Thyroid gland (tissue), 4 donors: Measurements from ENCODE around the gene EIF3M. TPM values are rescaled to one million over a fixed set of nuclear protein-coding genes. Genes with fewer than 3 reads are reported as not detected.
"Not testable (repeated sequence)": the region's sequence is repeated elsewhere in the genome, so short reads cannot be mapped to it uniquely, and the experiment has no call there.

Experiments used
- DNase-seq, 2 donors: peaks; one replicate each; pipeline ENCODE4 v3.0.0-alpha.2; 2019
- H3K27ac ChIP-seq, 3 donors: fragments of 200-600 bp; sonication (generic); 1 replicate in 2 of 3; 2 replicates in 1 of 3; pipeline ENCODE4 v1.5.1; 2016 to 2019; ENCODE audit warnings: mild to moderate bottlenecking in 1 of 3, moderate library complexity in 1 of 3
- H3K27me3 ChIP-seq: fragments of 200-600 bp; sonication (generic); one replicate; pipeline ENCODE4 v1.5.1; 2019
- H3K36me3 ChIP-seq, 2 donors: fragments of 200-600 bp; sonication (generic); one replicate each; pipeline ENCODE4 v1.5.1; 2016 to 2019
- H3K4me1 ChIP-seq, 2 donors: fragments of 200-600 bp; sonication (generic); one replicate each; pipeline ENCODE4 v1.5.1; 2017 to 2019
- H3K4me3 ChIP-seq, 3 donors: fragments of 200-600 bp; sonication (generic); replicated peaks in 1 of 3; 1 replicate in 2 of 3; 2 replicates in 1 of 3; pipeline ENCODE4 v1.5.1; 2016; ENCODE audit warnings: mild to moderate bottlenecking in 1 of 3
- H3K9me3 ChIP-seq: fragments of 200-600 bp; sonication (generic); one replicate; pipeline ENCODE4 v1.5.1; 2017
- POLR2A ChIP-seq, 2 donors: fragments of 450-650 bp; IDR thresholded peaks; one replicate each; pipeline ENCODE4 v1.6.1; 2017; ENCODE audit warnings: antibody characterized with exemption in 2 of 2, mild to moderate bottlenecking in 2 of 2, moderate library complexity in 1 of 2
- whole genome bisulfite sequencing, 2 donors: methylation state at CpG; one replicate each; pipeline ENCODE4 v1.1.5; 2017; 5-methylcytosine and 5-hydroxymethylcytosine counted together
- intact Hi-C: fragments of 100-400 bp; cut with DNase I; formaldehyde crosslinking; loops from one replicate; pipeline ENCODE4 v1.15.1; 2023
- total RNA-seq, 4 donors: library from RNA; depleted of rRNA; stranded (reverse); fragments of >200 nt; gene quantifications; one replicate each; pipeline ENCODE4 v1.2.3, GENCODE V29; 2016
- TF ChIP-seq, protein P1 (sequence below), 6 experiments: fragments of 200-600 bp in 3 of 6; fragments of 450-650 bp in 3 of 6; sonication (generic) in 3 of 6; IDR thresholded peaks; one replicate each; pipeline ENCODE4 v1.5.1; 2016 to 2019; ENCODE audit warnings: antibody characterized with exemption in 6 of 6, mild to moderate bottlenecking in 2 of 6, inconsistent platforms in 1 of 6, moderate library complexity in 1 of 6

The EIF3M gene
- total RNA-seq, 4 donors from 2014 or later: 251 to 403 (median 308) TPM

DNA sequence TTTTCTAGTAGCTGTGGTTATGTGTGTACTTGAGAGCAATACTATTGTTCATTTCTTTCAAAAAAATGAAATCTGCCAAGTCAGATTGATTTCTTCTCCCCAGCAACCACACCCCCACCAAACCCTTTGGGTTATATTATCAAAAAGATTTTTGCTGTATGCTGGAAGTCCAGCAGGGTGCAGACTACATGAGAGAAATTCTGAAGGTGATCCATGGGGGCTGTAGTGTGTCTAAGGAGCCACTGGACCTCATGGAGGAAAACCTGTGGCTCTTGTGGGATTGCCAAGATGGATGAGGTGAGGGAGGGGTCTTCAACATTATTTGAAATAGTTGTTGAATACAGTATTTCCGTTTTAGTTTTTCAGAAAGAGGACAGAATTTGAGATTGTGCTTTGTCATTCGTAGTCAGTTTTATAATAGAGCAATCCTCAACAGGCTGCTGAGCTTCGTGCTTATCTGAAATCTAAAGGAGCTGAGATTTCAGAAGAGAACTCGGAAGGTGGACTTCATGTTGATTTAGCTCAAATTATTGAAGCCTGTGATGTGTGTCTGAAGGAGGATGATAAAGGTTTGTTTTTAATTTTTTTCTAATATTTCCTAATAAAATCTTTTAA is 3.1 kb downstream of the EIF3M start:
- DNase-seq: no peak
- no peaks in the 10 kb centered on the region for H3K27me3 ChIP-seq
- WGBS, 2 donors: 34 to 48% methylated on average over 4 of the region's 4 CpGs
- TF ChIP-seq, protein P1, sequence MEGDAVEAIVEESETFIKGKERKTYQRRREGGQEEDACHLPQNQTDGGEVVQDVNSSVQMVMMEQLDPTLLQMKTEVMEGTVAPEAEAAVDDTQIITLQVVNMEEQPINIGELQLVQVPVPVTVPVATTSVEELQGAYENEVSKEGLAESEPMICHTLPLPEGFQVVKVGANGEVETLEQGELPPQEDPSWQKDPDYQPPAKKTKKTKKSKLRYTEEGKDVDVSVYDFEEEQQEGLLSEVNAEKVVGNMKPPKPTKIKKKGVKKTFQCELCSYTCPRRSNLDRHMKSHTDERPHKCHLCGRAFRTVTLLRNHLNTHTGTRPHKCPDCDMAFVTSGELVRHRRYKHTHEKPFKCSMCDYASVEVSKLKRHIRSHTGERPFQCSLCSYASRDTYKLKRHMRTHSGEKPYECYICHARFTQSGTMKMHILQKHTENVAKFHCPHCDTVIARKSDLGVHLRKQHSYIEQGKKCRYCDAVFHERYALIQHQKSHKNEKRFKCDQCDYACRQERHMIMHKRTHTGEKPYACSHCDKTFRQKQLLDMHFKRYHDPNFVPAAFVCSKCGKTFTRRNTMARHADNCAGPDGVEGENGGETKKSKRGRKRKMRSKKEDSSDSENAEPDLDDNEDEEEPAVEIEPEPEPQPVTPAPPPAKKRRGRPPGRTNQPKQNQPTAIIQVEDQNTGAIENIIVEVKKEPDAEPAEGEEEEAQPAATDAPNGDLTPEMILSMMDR (IDR thresholded peaks at IDR 0.05): peak in 1 of 6 experiments; percentile 23
- TF ChIP-seq POLR2A (IDR thresholded peaks at IDR 0.05): no peak
- H3K4me1 ChIP-seq: peaks cover 20 to 21% of the 10 kb centered on the region in 2 donors
- H3K36me3 ChIP-seq: peaks cover 21 to 30% of the 10 kb centered on the region in 2 donors
- intact Hi-C loops: no loop called here
- no peak overlapping the region for H3K27ac ChIP-seq
- H3K9me3 ChIP-seq: no peaks in the 10 kb centered on the region
- no peak overlapping the region for H3K4me3 ChIP-seq

DNA sequence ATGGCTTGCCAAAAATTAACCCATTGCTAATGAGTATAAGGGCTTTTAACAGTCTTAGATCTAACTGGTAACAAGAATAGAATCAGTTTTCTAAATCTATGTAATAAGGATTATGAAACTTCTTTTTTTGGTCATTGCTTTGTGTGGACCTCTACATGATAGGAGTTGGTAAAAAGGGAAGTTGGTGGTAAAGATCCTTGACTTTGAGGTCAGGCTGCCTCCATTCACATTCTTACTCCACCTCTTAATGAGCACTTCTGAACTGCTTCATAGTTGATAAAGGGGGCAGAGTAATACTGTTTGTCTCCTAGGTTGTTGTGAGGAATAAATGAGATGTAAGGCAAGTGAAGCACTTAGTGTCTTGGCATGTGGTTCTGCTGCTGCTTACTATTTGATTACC is 10.6 kb downstream of the EIF3M start:
- no peak for TF ChIP-seq POLR2A (IDR thresholded peaks at IDR 0.05)
- TF ChIP-seq, protein P1 (IDR thresholded peaks at IDR 0.05): no peak
- H3K36me3 ChIP-seq: peaks cover 63% of the 10 kb centered on the region in 2 donors

DNA sequence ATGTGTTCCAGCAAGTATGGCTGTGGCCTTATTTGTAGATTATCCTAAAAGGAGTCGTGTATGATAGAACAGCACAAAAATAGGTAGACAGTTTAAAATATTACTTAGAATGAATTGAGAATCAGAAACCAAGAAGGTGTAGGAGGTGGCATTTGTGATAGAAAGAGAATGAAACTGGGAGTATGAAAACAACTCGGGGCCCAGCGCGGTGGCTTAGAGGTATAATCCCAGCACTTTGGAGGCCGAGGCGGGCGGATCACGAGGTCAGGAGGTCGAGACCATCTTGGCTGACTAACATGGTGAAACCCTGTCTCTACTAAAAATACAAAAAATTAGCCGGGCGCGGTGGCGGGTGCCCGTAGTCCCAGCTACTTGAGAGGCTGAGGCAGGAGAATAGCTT is 12.5 kb downstream of the EIF3M start:
- H3K9me3 ChIP-seq, H3K4me3 ChIP-seq, H3K4me1 ChIP-seq, intact Hi-C loops, H3K27ac ChIP-seq, DNase-seq, H3K27me3 ChIP-seq: not testable (repeated sequence)
- WGBS, 2 donors: 95 to 96% methylated on average over 14 of the region's 14 CpGs
- peaks cover 49 to 51% of the 10 kb centered on the region in 2 donors for H3K36me3 ChIP-seq

More for the DNA sequence above, 10.6 kb downstream of the EIF3M start:
- no peaks in the 10 kb centered on the region for H3K27me3 ChIP-seq
- intact Hi-C loops: no loop called here
- DNase-seq: no peak
- H3K4me3 ChIP-seq: no peak overlapping the region
- no peak overlapping the region for H3K27ac ChIP-seq
- no peaks in the 10 kb centered on the region for H3K4me1 ChIP-seq
- no peaks in the 10 kb centered on the region for H3K9me3 ChIP-seq

DNA sequence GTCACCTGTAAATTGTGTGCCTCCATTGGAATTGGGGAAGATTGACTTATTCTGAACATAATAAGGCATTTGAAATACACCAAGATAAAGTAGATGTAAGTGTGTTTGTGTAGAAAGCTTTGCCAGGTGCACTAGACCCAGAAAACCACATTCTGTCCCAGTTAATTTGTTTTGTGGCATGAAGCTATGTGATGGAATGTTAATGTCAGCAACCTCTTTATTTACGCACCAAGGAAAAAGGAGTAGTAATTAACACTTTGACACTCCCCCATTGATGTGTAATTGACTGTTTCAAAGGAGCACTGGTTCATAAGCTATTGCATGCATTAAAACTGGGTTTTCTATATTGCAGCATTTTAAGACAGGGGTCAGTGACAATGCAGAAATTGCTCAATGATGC is 14.3 kb downstream of the EIF3M start:
- intact Hi-C loops: no loop called here
- Histone ChIP-seq H3K36me3 (peaks cover 44 to 45% of the 10 kb centered on the region in 2 donors), H3K9me3 (no peaks in the 10 kb centered on the region), H3K4me3 (no peak overlapping the region), H3K4me1 (no peaks in the 10 kb centered on the region), H3K27ac (no peak overlapping the region), H3K27me3 (no peaks in the 10 kb centered on the region)
- TF ChIP-seq, protein P1 (IDR thresholded peaks at IDR 0.05): no peak
- no peak for TF ChIP-seq POLR2A (IDR thresholded peaks at IDR 0.05)
- 87 to 89% methylated on average over 1 of the region's 1 CpG for WGBS, 2 donors
- DNase-seq: no peak

DNA sequence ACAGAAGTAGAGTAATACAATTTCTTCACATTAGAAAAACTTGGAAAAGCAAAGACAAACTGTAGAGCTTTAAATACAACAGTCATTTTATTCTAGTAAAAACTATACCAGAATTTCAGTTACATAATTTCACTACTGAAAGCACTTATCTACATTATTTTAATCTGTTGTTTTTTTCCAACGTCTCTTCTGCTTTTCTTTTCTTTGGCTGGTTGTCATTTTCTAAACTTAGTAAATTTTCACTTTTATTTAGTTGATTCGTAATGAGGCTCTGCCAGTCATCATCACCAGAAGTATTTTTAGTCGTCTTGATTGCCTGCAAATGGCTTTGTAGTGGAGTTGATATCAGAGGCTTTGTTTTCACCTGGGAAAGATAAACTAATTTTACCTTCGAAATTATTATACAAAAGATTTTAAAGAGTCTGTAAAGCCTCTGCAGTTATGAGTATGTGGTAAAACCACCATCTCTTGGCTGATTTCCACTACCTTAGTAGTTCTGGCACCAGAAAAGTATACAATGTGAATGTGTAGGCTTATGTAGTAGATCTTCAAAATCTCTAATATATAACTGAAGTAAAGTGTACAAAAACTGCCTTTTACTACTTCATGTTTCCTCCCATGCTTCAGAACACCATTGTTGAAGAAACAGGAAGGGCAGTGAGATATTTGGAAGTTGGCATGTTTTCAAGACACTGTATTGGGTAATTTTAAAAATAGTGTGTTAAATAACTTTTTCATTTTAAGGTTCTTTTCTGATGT is 19.2 kb downstream of the EIF3M start:
- intact Hi-C loops: no loop called here
- Histone ChIP-seq H3K27me3 (no peaks in the 10 kb centered on the region), H3K27ac (no peak overlapping the region), H3K9me3 (no peaks in the 10 kb centered on the region), H3K4me1 (no peaks in the 10 kb centered on the region), H3K36me3 (peaks cover 27 to 28% of the 10 kb centered on the region in 2 donors), H3K4me3 (no peak overlapping the region)
- DNase-seq: no peak
- TF ChIP-seq, protein P1 (IDR thresholded peaks at IDR 0.05): no peak
- no peak for TF ChIP-seq POLR2A (IDR thresholded peaks at IDR 0.05)
- WGBS, 2 donors: 66 to 77% methylated on average over 4 of the region's 4 CpGs
